ENCODE data around the gene LPCAT4.

DNA sequence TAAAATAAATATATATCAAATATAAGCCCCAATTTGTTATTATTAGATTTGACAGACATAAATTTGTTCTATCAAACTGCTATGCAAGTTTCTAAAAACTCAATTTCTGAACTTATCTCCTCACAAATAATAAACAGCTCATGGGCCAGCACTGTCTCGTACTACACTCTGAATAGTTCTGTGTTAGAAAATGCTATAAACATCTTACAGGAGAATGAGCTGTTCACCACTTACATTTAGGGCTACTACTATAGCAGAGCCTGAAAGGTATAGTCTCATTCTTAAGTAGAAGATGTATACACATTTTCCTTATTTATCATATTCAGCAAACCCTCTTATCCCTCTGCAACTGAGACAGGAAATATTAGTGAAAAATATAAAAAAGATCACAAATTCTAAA, 42.1 kb downstream of the LPCAT4 start:
- TF ChIP-seq, protein P1, sequence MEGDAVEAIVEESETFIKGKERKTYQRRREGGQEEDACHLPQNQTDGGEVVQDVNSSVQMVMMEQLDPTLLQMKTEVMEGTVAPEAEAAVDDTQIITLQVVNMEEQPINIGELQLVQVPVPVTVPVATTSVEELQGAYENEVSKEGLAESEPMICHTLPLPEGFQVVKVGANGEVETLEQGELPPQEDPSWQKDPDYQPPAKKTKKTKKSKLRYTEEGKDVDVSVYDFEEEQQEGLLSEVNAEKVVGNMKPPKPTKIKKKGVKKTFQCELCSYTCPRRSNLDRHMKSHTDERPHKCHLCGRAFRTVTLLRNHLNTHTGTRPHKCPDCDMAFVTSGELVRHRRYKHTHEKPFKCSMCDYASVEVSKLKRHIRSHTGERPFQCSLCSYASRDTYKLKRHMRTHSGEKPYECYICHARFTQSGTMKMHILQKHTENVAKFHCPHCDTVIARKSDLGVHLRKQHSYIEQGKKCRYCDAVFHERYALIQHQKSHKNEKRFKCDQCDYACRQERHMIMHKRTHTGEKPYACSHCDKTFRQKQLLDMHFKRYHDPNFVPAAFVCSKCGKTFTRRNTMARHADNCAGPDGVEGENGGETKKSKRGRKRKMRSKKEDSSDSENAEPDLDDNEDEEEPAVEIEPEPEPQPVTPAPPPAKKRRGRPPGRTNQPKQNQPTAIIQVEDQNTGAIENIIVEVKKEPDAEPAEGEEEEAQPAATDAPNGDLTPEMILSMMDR (IDR thresholded peaks at IDR 0.05), result no peak
- no peak for TF ChIP-seq POLR2A (IDR thresholded peaks at IDR 0.05)
